Transverse colon (tissue), 4 donors: Measurements from ENCODE around the gene RNASEH1. TPM values are rescaled to one million over a fixed set of nuclear protein-coding genes. Genes with fewer than 3 reads are reported as not detected.

Source experiments
- DNase-seq: peaks from one replicate; pipeline ENCODE4 v3.0.0-alpha.2; 2019
- H3K27ac ChIP-seq, 4 donors: fragments of 200-600 bp; sonication (generic); 2 replicates each; pipeline ENCODE4 v1.5.1; 2016 to 2018; ENCODE audit warnings: inconsistent platforms in 4 of 4
- H3K27me3 ChIP-seq: fragments of 200-600 bp; sonication (generic); 2 replicates; pipeline ENCODE4 v1.5.1; 2017; ENCODE audit warnings: inconsistent platforms
- H3K36me3 ChIP-seq, 4 donors: fragments of 200-600 bp; sonication (generic); 2 replicates each; pipeline ENCODE4 v1.5.1; 2017 to 2019; ENCODE audit warnings: inconsistent platforms in 4 of 4
- H3K4me1 ChIP-seq, 4 donors: fragments of 200-600 bp; sonication (generic); 2 replicates each; pipeline ENCODE4 v1.5.1; 2017 to 2020; ENCODE audit warnings: inconsistent platforms in 4 of 4
- H3K4me3 ChIP-seq, 4 donors: fragments of 200-600 bp; sonication (generic); 1 replicate in 1 of 4; 2 replicates in 3 of 4; pipeline versions ENCODE4 v1.5.1 to v1.6.1; 2017 to 2019; ENCODE audit warnings: inconsistent platforms in 4 of 4
- H3K9me3 ChIP-seq, 2 donors: fragments of 200-600 bp; sonication (generic); 2 replicates each; pipeline ENCODE4 v1.5.1; 2017 to 2019; ENCODE audit warnings: inconsistent platforms in 2 of 2
- CTCF ChIP-seq, 5 experiments: fragments of 200-600 bp in 3 of 5; fragments of 450-650 bp in 2 of 5; sonication (generic) in 3 of 5; IDR thresholded peaks; 1 replicate in 2 of 5; 2 replicates in 3 of 5; pipeline ENCODE4 v1.5.1; 2016 to 2017; ENCODE audit warnings: antibody characterized with exemption in 5 of 5, inconsistent platforms in 3 of 5, mild to moderate bottlenecking in 2 of 5, moderate library complexity in 1 of 5
- EP300 ChIP-seq: sonication (generic); formaldehyde crosslinking; IDR thresholded peaks from one replicate; pipeline ENCODE4 v1.6.1; 2017; ENCODE audit warnings: antibody characterized with exemption, low read depth
- POLR2A ChIP-seq: fragments of 450-650 bp; IDR thresholded peaks from one replicate; pipeline ENCODE4 v1.6.1; 2016; ENCODE audit warnings: antibody characterized with exemption, mild to moderate bottlenecking, moderate library complexity
- POLR2AphosphoS5 ChIP-seq, 3 donors: sonication (generic); formaldehyde crosslinking; IDR thresholded peaks; one replicate each; pipeline ENCODE4 v1.6.1; 2016; ENCODE audit warnings: antibody characterized with exemption in 3 of 3
- WGBS, 2 donors: methylation state at CpG; one replicate each; pipeline ENCODE4 v1.1.5; 2018; ENCODE audit warnings: low coverage in 1 of 2; 5-methylcytosine and 5-hydroxymethylcytosine counted together
- in situ Hi-C, 4 donors: fragments of 200-750 bp; cut with MboI; loops; one replicate each; pipeline versions ENCODE4 v1.15.0 to v1.15.1; 2017; ENCODE audit warnings: low sequenced_read_pairs in 3 of 4, low pct_ligation_motif_present in 1 of 4, low pct_unique_long_range_greater_than_20kb in 1 of 4
- intact Hi-C: fragments of 100-400 bp; cut with DNase I; formaldehyde crosslinking; loops from one replicate; pipeline ENCODE4 v1.15.1; 2023; ENCODE audit warnings: low total_unique reads
- total RNA-seq, 4 donors: library from RNA; depleted of rRNA; stranded (reverse); fragments of >200 nt; gene quantifications; one replicate each; pipeline ENCODE4 v1.1.0, GENCODE V29; 2016

RNASEH1 gene
- total RNA-seq, 4 donors from 2014 or later: 7.4 to 12.4 (median 11.0) TPM

- no peak for TF ChIP-seq POLR2A
- no peak for TF ChIP-seq EP300
- TF ChIP-seq CTCF (IDR thresholded peaks at IDR 0.05): no peak
- TF ChIP-seq POLR2AphosphoS5 (IDR thresholded peaks at IDR 0.05): no peak
- H3K4me3 ChIP-seq: no peak overlapping the region
- H3K9me3 ChIP-seq: no peaks in the 10 kb centered on the region
- 81 to 100% methylated on average over 3 to 6 of the region's 6 CpGs for WGBS, 2 donors
- no peaks in the 10 kb centered on the region for H3K27me3 ChIP-seq
- no peaks in the 10 kb centered on the region for H3K4me1 ChIP-seq
- H3K36me3 ChIP-seq: no peaks in the 10 kb centered on the region
- in situ Hi-C loops (no loop called here), intact Hi-C loops (no loop called here)
- no peak overlapping the region for H3K27ac ChIP-seq
- no peak for DNase-seq
Observed at GRCh38 chr2:3595985-3596384, 37.9 kb upstream of the RNASEH1 start.

GRCh38 chr2:3595404-3595803 lies 37.3 kb upstream of the RNASEH1 start:
- no peak overlapping the region for H3K4me3 ChIP-seq
- in situ Hi-C loops (no loop called here), intact Hi-C loops (no loop called here)
- no peaks in the 10 kb centered on the region for H3K36me3 ChIP-seq
- no peak overlapping the region for H3K27ac ChIP-seq
- H3K9me3 ChIP-seq: no peaks in the 10 kb centered on the region
- H3K27me3 ChIP-seq: no peaks in the 10 kb centered on the region
- no peaks in the 10 kb centered on the region for H3K4me1 ChIP-seq
- 85 to 90% methylated on average over 2 to 11 of the region's 11 CpGs for WGBS, 2 donors
- DNase-seq: no peak
- TF ChIP-seq CTCF (IDR thresholded peaks at IDR 0.05): no peak
- no peak for TF ChIP-seq POLR2A
- no peak for TF ChIP-seq POLR2AphosphoS5 (IDR thresholded peaks at IDR 0.05)
- TF ChIP-seq EP300: no peak

- H3K27ac ChIP-seq: no peak within 1 kb of the TSS
- H3K4me1 ChIP-seq: no peaks in the 10 kb centered on the region
- 67 to 76% methylated on average over 11 to 32 of the region's 40 CpGs for WGBS, 2 donors
- no peaks in the 10 kb centered on the region for H3K9me3 ChIP-seq
- DNase-seq: no peak
- no peak for TF ChIP-seq POLR2AphosphoS5 (IDR thresholded peaks at IDR 0.05)
- TF ChIP-seq EP300: no peak
- no peak for TF ChIP-seq POLR2A
- no peak for TF ChIP-seq CTCF (IDR thresholded peaks at IDR 0.05)
- intact Hi-C loops (no loop called here), in situ Hi-C loops (no loop called here)
- no peaks in the 10 kb centered on the region for H3K36me3 ChIP-seq
- no peak within 1 kb of the TSS for H3K4me3 ChIP-seq
- H3K27me3 ChIP-seq: no peaks in the 10 kb centered on the region
Observed at GRCh38 chr2:3594493-3595281, 36.6 kb upstream of the RNASEH1 start, which contains the start of gene COLEC11. TSS of gene COLEC11 (plus strand) at chr2:3595112. CDS start at chr2:3604341, 9,229 bp downstream.

- DNase-seq: no peak
- in situ Hi-C loops (no loop called here), intact Hi-C loops (no loop called here)
- Histone ChIP-seq H3K27ac (no peak overlapping the region), H3K9me3 (no peaks in the 10 kb centered on the region), H3K36me3 (no peaks in the 10 kb centered on the region), H3K4me3 (no peak overlapping the region), H3K27me3 (no peaks in the 10 kb centered on the region), H3K4me1 (peaks cover 5 to 11% (median 8%) of the 10 kb centered on the region in 4 donors)
- WGBS, 2 donors: 90 to 95% methylated on average over 8 to 11 of the region's 11 CpGs
- TF ChIP-seq EP300 (no peak), POLR2AphosphoS5 (IDR thresholded peaks at IDR 0.05) (no peak), CTCF (IDR thresholded peaks at IDR 0.05) (no peak), POLR2A (no peak)
Observed at GRCh38 chr2:3589086-3589485, 31.0 kb upstream of the RNASEH1 start.
